ENCODE data around the gene ZNF132. TPM values are rescaled to one million over a fixed set of nuclear protein-coding genes. Genes with fewer than 3 reads are reported as not detected.

The ZNF132 gene
- total and polyA plus RNA-seq, 5 donors from 2014 or later, result 0.76 to 2.0 (median 0.96) TPM

DNA sequence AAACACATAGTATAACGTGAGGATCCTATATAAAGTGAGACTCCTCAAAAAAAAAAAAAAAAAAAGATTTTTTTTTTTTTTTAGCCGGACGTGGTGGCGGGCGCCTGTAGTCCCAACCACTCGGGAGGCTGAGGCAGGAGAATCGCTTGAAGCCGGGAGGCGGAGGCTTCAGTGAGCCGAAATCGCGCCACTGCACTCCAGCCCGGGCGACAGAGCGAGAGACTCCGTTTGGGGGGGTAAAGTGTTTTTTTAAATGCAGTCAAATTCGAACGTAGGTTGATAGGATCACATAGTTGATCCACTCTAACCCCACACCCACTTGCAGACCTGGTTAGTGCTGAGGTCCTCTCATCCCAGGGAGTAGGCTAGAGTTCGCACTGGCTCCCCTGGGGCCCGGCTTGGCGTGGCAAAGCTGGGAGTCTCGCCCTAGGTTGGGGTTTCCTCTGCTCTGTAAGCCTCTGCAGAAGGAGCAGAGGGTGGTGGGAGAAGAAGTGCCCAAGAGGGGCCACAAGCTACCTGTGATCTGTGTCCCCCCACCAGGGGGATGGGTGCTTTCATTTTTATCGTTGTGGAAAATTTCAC lies 38.0 kb downstream of the ZNF132 start:
- DNase-seq (no peak), ATAC-seq (ENCODE audit: low read depth in 2 of 2) (no peak)
- no peak overlapping the region for H3K27ac Mint-ChIP-seq
- H3K27me3 Mint-ChIP-seq, result peaks cover 9% of the 10 kb centered on the region
- no peaks in the 10 kb centered on the region for H3K9me3 Mint-ChIP-seq
- no peaks in the 10 kb centered on the region for H3K27me3 ChIP-seq (ENCODE audit: control insufficient read depth, insufficient read depth, low read length)
- H3K27ac ChIP-seq (ENCODE audit: insufficient read depth, low read length, poor library complexity, severe bottlenecking), result peak overlapping the region; percentile 91
- H3K36me3 Mint-ChIP-seq, result no peaks in the 10 kb centered on the region
- H3K4me1 ChIP-seq (ENCODE audit: control insufficient read depth, insufficient read depth, low read length, poor library complexity, severe bottlenecking), result peaks cover 16% of the 10 kb centered on the region
- no peaks in the 10 kb centered on the region for H3K36me3 ChIP-seq (ENCODE audit: control insufficient read depth, insufficient read depth, low read length)
- H3K4me1 Mint-ChIP-seq, result peaks cover 0 to 23% (median 8%) of the 10 kb centered on the region in 4 donors
- peak overlapping the region; percentile 51 for H3K4me3 ChIP-seq (ENCODE audit: low read depth, low read length)
- peak overlapping the region in 2 of 4 donors; percentile 15 to 86 for H3K4me3 Mint-ChIP-seq
- H3K9me3 ChIP-seq (ENCODE audit: control insufficient read depth in 2 of 2, low read length in 2 of 2), result no peaks in the 10 kb centered on the region

DNA sequence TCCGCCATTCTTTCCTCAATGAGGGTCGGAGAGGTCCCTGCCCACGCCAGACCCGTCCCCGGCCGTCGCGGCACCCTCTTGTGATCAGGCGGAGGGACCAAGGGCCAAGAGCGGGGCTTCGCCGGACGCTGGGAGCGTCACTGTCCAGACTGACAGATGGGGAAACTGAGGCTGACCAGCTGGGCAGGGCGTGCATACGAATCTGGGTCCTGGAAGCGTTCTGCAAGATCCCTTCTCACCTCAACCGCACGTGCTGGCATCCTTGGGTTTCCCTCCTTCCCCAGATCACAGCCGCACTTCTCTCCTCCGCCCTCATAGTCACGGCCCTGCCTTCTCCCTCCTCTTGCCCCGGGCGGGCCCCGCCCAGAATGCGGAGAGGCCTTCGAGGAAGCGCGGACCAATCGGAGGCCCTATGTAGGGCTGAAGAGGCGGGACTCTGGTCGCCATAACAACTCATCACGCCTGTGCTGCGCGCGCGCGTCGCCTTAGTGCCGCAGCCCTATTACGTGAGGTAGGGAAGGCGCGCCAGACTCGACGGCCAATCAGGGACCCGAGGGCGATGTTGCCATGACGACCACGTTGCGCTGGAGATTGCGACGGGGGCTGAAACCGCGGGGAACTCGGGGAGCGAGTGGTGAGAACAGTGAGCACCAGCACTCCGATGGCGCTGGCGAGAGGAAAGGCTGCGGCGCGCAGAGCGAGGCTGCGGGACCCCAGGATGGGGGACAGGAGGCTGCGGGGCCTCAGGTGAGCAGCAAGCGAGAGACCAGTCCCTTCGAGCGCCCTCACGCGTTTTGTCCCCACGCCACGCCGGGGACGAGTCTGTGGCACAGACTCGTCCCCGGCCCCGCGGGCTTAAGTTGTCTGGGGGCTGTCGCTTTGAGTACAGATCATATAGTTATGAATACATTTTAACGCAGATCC lies 38.8 kb downstream of the ZNF132 start:
- Histone ChIP-seq H3K27ac (ENCODE audit: insufficient read depth, low read length, poor library complexity, severe bottlenecking) (peak overlapping the region; percentile 91), H3K4me3 (ENCODE audit: low read depth, low read length) (peak overlapping the region; percentile 51), H3K36me3 (ENCODE audit: control insufficient read depth, insufficient read depth, low read length) (no peaks in the 10 kb centered on the region), H3K27me3 (ENCODE audit: control insufficient read depth, insufficient read depth, low read length) (no peaks in the 10 kb centered on the region), H3K9me3 (ENCODE audit: control insufficient read depth in 2 of 2, low read length in 2 of 2) (no peaks in the 10 kb centered on the region), H3K4me1 (ENCODE audit: control insufficient read depth, insufficient read depth, low read length, poor library complexity, severe bottlenecking) (peaks cover 16% of the 10 kb centered on the region)
- H3K4me1 Mint-ChIP-seq, result peaks cover 0 to 16% (median 7%) of the 10 kb centered on the region in 4 donors
- DNase-seq, result peak; percentile 98 to 100 (median 99)
- peak overlapping the region; percentile 81 to 94 (median 88) for H3K4me3 Mint-ChIP-seq
- no peaks in the 10 kb centered on the region for H3K36me3 Mint-ChIP-seq
- peak; percentile 97 to 98 for ATAC-seq (ENCODE audit: low read depth in 2 of 2)
- H3K27ac Mint-ChIP-seq, result peak overlapping the region; percentile 66 to 95 (median 91)
- no peaks in the 10 kb centered on the region for H3K9me3 Mint-ChIP-seq
- peaks cover 9% of the 10 kb centered on the region for H3K27me3 Mint-ChIP-seq

DNA sequence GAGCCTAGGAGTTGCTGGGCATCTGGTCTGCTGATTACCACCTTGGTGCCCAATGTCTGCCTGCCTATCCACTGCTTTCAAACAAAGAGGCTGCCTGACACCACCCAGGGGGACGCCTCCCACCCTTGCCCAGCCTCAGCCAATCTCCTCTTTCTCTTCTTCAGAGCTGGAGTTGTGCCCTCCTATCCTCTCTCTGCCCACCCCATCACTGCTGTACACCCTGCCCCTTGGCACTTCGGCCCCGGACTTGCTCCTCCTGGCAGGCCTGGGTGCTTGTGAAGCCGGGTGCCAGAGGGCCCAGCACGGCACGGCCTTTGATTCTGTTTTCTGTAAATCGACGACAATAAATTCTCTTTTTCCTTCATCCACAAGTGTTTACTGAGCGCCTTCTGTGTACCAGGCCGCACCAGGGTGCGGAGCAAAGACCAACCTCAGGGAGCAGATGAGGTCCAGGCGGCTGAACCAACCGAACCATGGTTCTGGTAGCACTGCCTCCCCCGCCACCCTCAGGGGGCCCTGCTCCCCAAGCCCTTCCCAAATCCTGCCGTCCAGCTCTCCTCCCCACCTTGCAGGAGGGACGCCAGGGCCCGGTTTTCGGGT lies 39.5 kb downstream of the ZNF132 start:
- no peaks in the 10 kb centered on the region for H3K36me3 Mint-ChIP-seq
- no peak for DNase-seq
- Histone ChIP-seq H3K9me3 (ENCODE audit: control insufficient read depth in 2 of 2, low read length in 2 of 2) (no peaks in the 10 kb centered on the region), H3K27me3 (ENCODE audit: control insufficient read depth, insufficient read depth, low read length) (no peaks in the 10 kb centered on the region), H3K4me3 (ENCODE audit: low read depth, low read length) (no peak overlapping the region), H3K4me1 (ENCODE audit: control insufficient read depth, insufficient read depth, low read length, poor library complexity, severe bottlenecking) (peaks cover 16% of the 10 kb centered on the region), H3K27ac (ENCODE audit: insufficient read depth, low read length, poor library complexity, severe bottlenecking) (no peak overlapping the region), H3K36me3 (ENCODE audit: control insufficient read depth, insufficient read depth, low read length) (no peaks in the 10 kb centered on the region)
- peaks cover 0 to 16% (median 8%) of the 10 kb centered on the region in 4 donors for H3K4me1 Mint-ChIP-seq
- no peaks in the 10 kb centered on the region for H3K9me3 Mint-ChIP-seq
- H3K4me3 Mint-ChIP-seq, result peak overlapping the region in 3 of 4 donors; percentile 81 to 94 (median 86)
- peak overlapping the region in 2 of 3 donors; percentile 91 to 95 for H3K27ac Mint-ChIP-seq
- peaks cover 9% of the 10 kb centered on the region for H3K27me3 Mint-ChIP-seq
- ATAC-seq (ENCODE audit: low read depth in 2 of 2), result no peak

- ATAC-seq (ENCODE audit: low read depth in 2 of 2) (no peak), DNase-seq (no peak)
- Mint-ChIP-seq H3K27ac (no peak overlapping the region), H3K4me3 (peak overlapping the region in 3 of 4 donors; percentile 15 to 94 (median 74)), H3K4me1 (peaks cover 0 to 17% (median 8%) of the 10 kb centered on the region in 4 donors), H3K27me3 (peaks cover 9% of the 10 kb centered on the region), H3K9me3 (no peaks in the 10 kb centered on the region), H3K36me3 (peaks cover 2% of the 10 kb centered on the region)
- Histone ChIP-seq H3K27ac (ENCODE audit: insufficient read depth, low read length, poor library complexity, severe bottlenecking) (no peak overlapping the region), H3K4me1 (ENCODE audit: control insufficient read depth, insufficient read depth, low read length, poor library complexity, severe bottlenecking) (peaks cover 16% of the 10 kb centered on the region), H3K4me3 (ENCODE audit: low read depth, low read length) (no peak overlapping the region), H3K27me3 (ENCODE audit: control insufficient read depth, insufficient read depth, low read length) (no peaks in the 10 kb centered on the region), H3K9me3 (ENCODE audit: control insufficient read depth in 2 of 2, low read length in 2 of 2) (no peaks in the 10 kb centered on the region), H3K36me3 (ENCODE audit: control insufficient read depth, insufficient read depth, low read length) (peaks cover 3% of the 10 kb centered on the region)
These were observed 40.0 kb downstream of the ZNF132 start for GRCh38 chr19:58399903-58400302.

- no peak overlapping the region for H3K27ac Mint-ChIP-seq
- ATAC-seq (ENCODE audit: low read depth in 2 of 2) (no peak), DNase-seq (no peak)
- peak overlapping the region in 1 of 4 donors; percentile 12 for H3K4me3 Mint-ChIP-seq
- no peaks in the 10 kb centered on the region for H3K9me3 Mint-ChIP-seq
- Histone ChIP-seq H3K27ac (ENCODE audit: insufficient read depth, low read length, poor library complexity, severe bottlenecking) (no peak overlapping the region), H3K4me3 (ENCODE audit: low read depth, low read length) (no peak overlapping the region), H3K36me3 (ENCODE audit: control insufficient read depth, insufficient read depth, low read length) (peaks cover 15% of the 10 kb centered on the region), H3K4me1 (ENCODE audit: control insufficient read depth, insufficient read depth, low read length, poor library complexity, severe bottlenecking) (peaks cover 16% of the 10 kb centered on the region), H3K9me3 (ENCODE audit: control insufficient read depth in 2 of 2, low read length in 2 of 2) (no peaks in the 10 kb centered on the region), H3K27me3 (ENCODE audit: control insufficient read depth, insufficient read depth, low read length) (no peaks in the 10 kb centered on the region)
- H3K4me1 Mint-ChIP-seq, result peaks cover 0 to 24% (median 9%) of the 10 kb centered on the region in 4 donors
- peaks cover 17% of the 10 kb centered on the region for H3K27me3 Mint-ChIP-seq
- H3K36me3 Mint-ChIP-seq, result peaks cover 12% of the 10 kb centered on the region
These were observed 41.4 kb downstream of the ZNF132 start for GRCh38 chr19:58398545-58398944.

- Histone ChIP-seq H3K27me3 (ENCODE audit: control insufficient read depth, insufficient read depth, low read length) (no peaks in the 10 kb centered on the region), H3K27ac (ENCODE audit: insufficient read depth, low read length, poor library complexity, severe bottlenecking) (no peak overlapping the region), H3K36me3 (ENCODE audit: control insufficient read depth, insufficient read depth, low read length) (peaks cover 20% of the 10 kb centered on the region), H3K9me3 (ENCODE audit: control insufficient read depth in 2 of 2, low read length in 2 of 2) (no peaks in the 10 kb centered on the region), H3K4me1 (ENCODE audit: control insufficient read depth, insufficient read depth, low read length, poor library complexity, severe bottlenecking) (peaks cover 16% of the 10 kb centered on the region), H3K4me3 (ENCODE audit: low read depth, low read length) (no peak overlapping the region)
- no peak for DNase-seq
- H3K9me3 Mint-ChIP-seq, result no peaks in the 10 kb centered on the region
- H3K4me1 Mint-ChIP-seq, result peaks cover 0 to 24% (median 9%) of the 10 kb centered on the region in 4 donors
- peaks cover 15% of the 10 kb centered on the region for H3K36me3 Mint-ChIP-seq
- H3K27ac Mint-ChIP-seq, result no peak overlapping the region
- peak overlapping the region in 2 of 4 donors; percentile 12 to 65 for H3K4me3 Mint-ChIP-seq
- peaks cover 17% of the 10 kb centered on the region for H3K27me3 Mint-ChIP-seq
- no peak for ATAC-seq (ENCODE audit: low read depth in 2 of 2)
These were observed 41.9 kb downstream of the ZNF132 start for GRCh38 chr19:58398087-58398486.

- Mint-ChIP-seq H3K27me3 (peaks cover 17% of the 10 kb centered on the region), H3K4me1 (peaks cover 0 to 24% (median 9%) of the 10 kb centered on the region in 4 donors)
These were observed 42.4 kb downstream of the ZNF132 start for GRCh38 chr19:58397533-58398037.

More at GRCh38 chr19:58397533-58398037, 42.4 kb downstream of the ZNF132 start:
- no peaks in the 10 kb centered on the region for H3K9me3 Mint-ChIP-seq
- Histone ChIP-seq H3K27ac (ENCODE audit: insufficient read depth, low read length, poor library complexity, severe bottlenecking) (no peak overlapping the region), H3K36me3 (ENCODE audit: control insufficient read depth, insufficient read depth, low read length) (peaks cover 25% of the 10 kb centered on the region), H3K4me3 (ENCODE audit: low read depth, low read length) (no peak overlapping the region), H3K9me3 (ENCODE audit: control insufficient read depth in 2 of 2, low read length in 2 of 2) (no peaks in the 10 kb centered on the region), H3K4me1 (ENCODE audit: control insufficient read depth, insufficient read depth, low read length, poor library complexity, severe bottlenecking) (peaks cover 16% of the 10 kb centered on the region), H3K27me3 (ENCODE audit: control insufficient read depth, insufficient read depth, low read length) (no peaks in the 10 kb centered on the region)
- H3K36me3 Mint-ChIP-seq, result peaks cover 15% of the 10 kb centered on the region
- DNase-seq (no peak), ATAC-seq (ENCODE audit: low read depth in 2 of 2) (no peak)
- H3K27ac Mint-ChIP-seq, result no peak overlapping the region
- peak overlapping the region in 2 of 4 donors; percentile 12 to 65 for H3K4me3 Mint-ChIP-seq
